H9 (cell line): ENCODE data around the gene ARFIP1. TPM values are rescaled to one million over a fixed set of nuclear protein-coding genes. Genes with fewer than 3 reads are reported as not detected.

Experiments used
- DNase-seq: peaks from one replicate; pipeline ENCODE4 v3.0.0-alpha.2; 2017
- H2AFZ ChIP-seq: one replicate; pipeline ENCODE4 v1.6.1; 2013; ENCODE audit warnings: mild to moderate bottlenecking, low read length, control low read depth, moderate library complexity
- H2AK5ac ChIP-seq: 2 replicates; pipeline ENCODE4 v1.6.1; 2013; ENCODE audit warnings: low read length, control low read depth, mixed read lengths; ENCODE audit not compliant: insufficient read length
- H2BK120ac ChIP-seq: one replicate; pipeline ENCODE4 v1.6.1; 2013; ENCODE audit warnings: low read depth, mild to moderate bottlenecking, low read length, control low read depth, inconsistent platforms; ENCODE audit not compliant: poor library complexity, severe bottlenecking
- H2BK12ac ChIP-seq: 2 replicates; pipeline ENCODE4 v1.6.1; 2013; ENCODE audit warnings: low read length, control low read depth, mixed read lengths, low read depth; ENCODE audit not compliant: insufficient read length
- H2BK15ac ChIP-seq: 2 replicates; pipeline ENCODE4 v1.6.1; 2013; ENCODE audit warnings: low read depth, low read length, control low read depth
- H2BK20ac ChIP-seq: one replicate; pipeline ENCODE4 v1.6.1; 2013; ENCODE audit warnings: low read depth, mild to moderate bottlenecking, low read length, control low read depth, inconsistent platforms; ENCODE audit not compliant: poor library complexity, severe bottlenecking
- H2BK5ac ChIP-seq: 2 replicates; pipeline ENCODE4 v1.6.1; 2013; ENCODE audit warnings: low read length, control low read depth, mixed read lengths; ENCODE audit not compliant: insufficient read length
- H3K14ac ChIP-seq: 2 replicates; pipeline ENCODE4 v1.6.1; 2013; ENCODE audit warnings: low read length, control low read depth; ENCODE audit not compliant: insufficient read depth
- H3K18ac ChIP-seq: 2 replicates; pipeline ENCODE4 v1.6.1; 2013; ENCODE audit warnings: low read depth, mild to moderate bottlenecking, mixed read lengths, low read length, control low read depth; ENCODE audit not compliant: insufficient read length
- H3K23ac ChIP-seq: 2 replicates; pipeline ENCODE4 v1.6.1; 2013; ENCODE audit warnings: low read length, control low read depth, mixed read lengths, low read depth; ENCODE audit not compliant: insufficient read length
- H3K23me2 ChIP-seq: 2 replicates; pipeline ENCODE4 v1.6.1; 2013; ENCODE audit warnings: low read depth, mild to moderate bottlenecking, mixed read lengths, low read length, control low read depth; ENCODE audit not compliant: insufficient read length, poor library complexity, severe bottlenecking
- H3K27ac ChIP-seq: 2 replicates; pipeline ENCODE4 v1.5.1; 2013; ENCODE audit warnings: low read length, control low read depth, mixed read lengths, low read depth; ENCODE audit not compliant: insufficient read length
- H3K27me3 ChIP-seq: 2 replicates; pipeline ENCODE4 v1.6.1; 2013; ENCODE audit warnings: low read length, control low read depth, inconsistent platforms; ENCODE audit not compliant: insufficient read depth
- H3K4ac ChIP-seq: 2 replicates; pipeline ENCODE4 v1.6.1; 2013; ENCODE audit warnings: low read depth, mild to moderate bottlenecking, control low read depth, inconsistent platforms, low read length, moderate library complexity
- H3K4me1 ChIP-seq: 2 replicates; pipeline ENCODE4 v1.6.1; 2013; ENCODE audit warnings: low read length, control low read depth, inconsistent platforms; ENCODE audit not compliant: insufficient read depth
- H3K4me2 ChIP-seq: 2 replicates; pipeline ENCODE4 v1.6.1; 2013; ENCODE audit warnings: low read length, control low read depth, mixed read lengths; ENCODE audit not compliant: insufficient read length, insufficient read depth
- H3K56ac ChIP-seq: 2 replicates; pipeline ENCODE4 v1.6.1; 2013; ENCODE audit warnings: low read depth, mild to moderate bottlenecking, mixed read lengths, low read length, control low read depth; ENCODE audit not compliant: insufficient read length
- H3K79me1 ChIP-seq: 2 replicates; pipeline ENCODE4 v1.6.1; 2013; ENCODE audit warnings: low read depth, mild to moderate bottlenecking, moderate library complexity, low read length, control low read depth, inconsistent platforms; ENCODE audit not compliant: insufficient read depth, poor library complexity, severe bottlenecking
- H3K79me2 ChIP-seq: 2 replicates; pipeline ENCODE4 v1.6.1; 2013; ENCODE audit warnings: low read length, control low read depth, inconsistent platforms; ENCODE audit not compliant: insufficient read depth
- H3K9ac ChIP-seq: 2 replicates; pipeline ENCODE4 v1.6.1; 2013; ENCODE audit warnings: low read length, control low read depth, mixed read lengths; ENCODE audit not compliant: insufficient read length; ENCODE audit errors: extremely low read depth
- H3K9me3 ChIP-seq: one replicate; pipeline ENCODE4 v1.6.1; 2013; ENCODE audit warnings: low read depth, low read length, inconsistent platforms; ENCODE audit not compliant: control insufficient read depth
- H3T11ph ChIP-seq: one replicate; pipeline ENCODE4 v1.6.1; 2013; ENCODE audit warnings: mild to moderate bottlenecking, low read length, control low read depth, inconsistent platforms
- H4K20me1 ChIP-seq: one replicate; pipeline ENCODE4 v1.6.1; 2013; ENCODE audit not compliant: control insufficient read depth, insufficient read length, insufficient read depth
- H4K5ac ChIP-seq: 2 replicates; pipeline ENCODE4 v1.6.1; 2013; ENCODE audit warnings: low read depth, mild to moderate bottlenecking, mixed read lengths, low read length, control low read depth; ENCODE audit not compliant: insufficient read length
- H4K8ac ChIP-seq: replicated peaks from 2 replicates; pipeline ENCODE4 v1.6.1; 2013; ENCODE audit warnings: low read length, control low read depth, mixed read lengths, low read depth; ENCODE audit not compliant: insufficient read length
- H4K91ac ChIP-seq: 2 replicates; pipeline ENCODE4 v1.6.1; 2013; ENCODE audit warnings: low read depth, mild to moderate bottlenecking, moderate library complexity, mixed read lengths, low read length, control low read depth; ENCODE audit not compliant: insufficient read length
- H3K27ac Mint-ChIP-seq, 3 experiments: 2 replicates in 2 of 3; 3 replicates in 1 of 3; pipeline ENCODE4 v1.8.0; 2020 to 2021; ENCODE audit warnings: mixed read lengths in 3 of 3, mild to moderate bottlenecking in 1 of 3, moderate library complexity in 1 of 3
- H3K27me3 Mint-ChIP-seq: 2 replicates; pipeline ENCODE4 v1.8.0; 2021; ENCODE audit warnings: low read depth, mild to moderate bottlenecking, moderate library complexity, mixed read lengths
- H3K36me3 Mint-ChIP-seq, 3 experiments: 2 replicates in 2 of 3; 3 replicates in 1 of 3; pipeline ENCODE4 v1.8.0; 2020 to 2021; ENCODE audit warnings: low read depth in 3 of 3, mixed read lengths in 3 of 3; ENCODE audit not compliant: insufficient read depth in 1 of 3
- H3K4me1 Mint-ChIP-seq, 2 experiments: 2 replicates each; pipeline ENCODE4 v1.8.0; 2020; ENCODE audit warnings: mixed read lengths in 2 of 2
- H3K4me3 Mint-ChIP-seq, 2 experiments: 2 replicates in 1 of 2; 3 replicates in 1 of 2; pipeline ENCODE4 v1.8.0; 2020 to 2021; ENCODE audit warnings: mild to moderate bottlenecking in 2 of 2, mixed read lengths in 2 of 2, moderate library complexity in 1 of 2
- H3K9me3 Mint-ChIP-seq, 2 experiments: 2 replicates in 1 of 2; 3 replicates in 1 of 2; pipeline ENCODE4 v1.8.0; 2020; ENCODE audit warnings: mild to moderate bottlenecking in 2 of 2, mixed read lengths in 2 of 2, moderate library complexity in 1 of 2
- CTCF ChIP-seq: fragments of 200-600 bp; sonication (generic); conservative IDR thresholded peaks from 3 replicates; pipeline ENCODE4 v1.8.0; 2021; ENCODE audit warnings: antibody characterized with exemption, mild to moderate bottlenecking
- WGBS: extraction: QIAGEN DNeasy Blood & Tissue Kit; methylation state at CpG from one replicate; pipeline ENCODE4 v1.1.7; 2013; ENCODE audit warnings: missing lambda C conversion rate, low lambda C conversion rate, mixed read lengths; ENCODE audit not compliant: insufficient read length; ENCODE audit errors: extremely low coverage; 5-methylcytosine and 5-hydroxymethylcytosine counted together
- total RNA-seq: library from RNA; stranded (reverse); gene quantifications from 2 replicates; pipeline ENCODE4 v1.2.1, GENCODE V29; 2021

Gene ARFIP1
- total RNA-seq, 1 experiment from 2014 or later, result 30.8 TPM

GRCh38 chr4:152941411-152941810 lies 161.7 kb downstream of the ARFIP1 start:
- Histone ChIP-seq H3K9me3 (no peaks in the 10 kb centered on the region), H2AK5ac (no peak overlapping the region), H3K79me1 (peaks cover 3% of the 10 kb centered on the region), H3K14ac (no peak overlapping the region), H3K18ac (no peak overlapping the region), H2AFZ (no peak overlapping the region), H2BK5ac (no peak overlapping the region), H3K79me2 (peaks cover 41% of the 10 kb centered on the region; the same call in 1 of the 2 replicates), H3K23me2 (peaks cover 11% of the 10 kb centered on the region), H2BK15ac (no peak overlapping the region), H4K5ac (no peak overlapping the region), H3K27me3 (no peaks in the 10 kb centered on the region), H3K4me2 (no peak overlapping the region), H3K4me1 (peaks cover 6% of the 10 kb centered on the region; the same call in 1 of the 2 replicates), H2BK120ac (no peak overlapping the region), H4K8ac (no peak overlapping the region), H3K9ac (no peak overlapping the region), H4K20me1 (no peaks in the 10 kb centered on the region), H2BK20ac (no peak overlapping the region), H3T11ph (no peak overlapping the region), H4K91ac (no peak overlapping the region), H3K56ac (no peak overlapping the region), H3K23ac (no peak overlapping the region), H3K27ac (no peak overlapping the region), H3K4ac (no peak overlapping the region), H2BK12ac (no peak overlapping the region)
- Mint-ChIP-seq H3K36me3 (peaks cover 15 to 39% (median 24%) of the 10 kb centered on the region in 3 experiments), H3K9me3 (no peaks in the 10 kb centered on the region), H3K4me1 (peaks cover 21 to 31% of the 10 kb centered on the region in 2 experiments), H3K27ac (no peak overlapping the region), H3K4me3 (no peak overlapping the region), H3K27me3 (peaks cover 20% of the 10 kb centered on the region)
- no peak for DNase-seq
- no CpG with 5 or more reads among the region's 1 CpG for WGBS
- no peak for TF ChIP-seq CTCF
